ENCODE measurements around the gene DCST2.

GRCh38 chr1:154974102-154974807, 59.3 kb downstream of the DCST2 start, which contains the start of gene CKS1B:
- TF ChIP-seq POLR2AphosphoS5 (IDR thresholded peaks at IDR 0.05; ENCODE audit: low read depth, low read length) (peak; percentile 82; the same call in 1 of the 2 replicates), TAF1 (IDR thresholded peaks at IDR 0.05; ENCODE audit: borderline replicate concordance, insufficient read depth, low read length) (peak; percentile 59), REST (IDR thresholded peaks at IDR 0.05; ENCODE audit: insufficient read depth in 1 of 2, low read depth in 2 of 2, low read length in 2 of 2) (peak in 1 of 2 experiments; percentile 23; a peak in 1 of 4 replicates)

Measured in PFSK-1 (cell line).